Measurements from ENCODE around the gene DNAJC7.

DNA sequence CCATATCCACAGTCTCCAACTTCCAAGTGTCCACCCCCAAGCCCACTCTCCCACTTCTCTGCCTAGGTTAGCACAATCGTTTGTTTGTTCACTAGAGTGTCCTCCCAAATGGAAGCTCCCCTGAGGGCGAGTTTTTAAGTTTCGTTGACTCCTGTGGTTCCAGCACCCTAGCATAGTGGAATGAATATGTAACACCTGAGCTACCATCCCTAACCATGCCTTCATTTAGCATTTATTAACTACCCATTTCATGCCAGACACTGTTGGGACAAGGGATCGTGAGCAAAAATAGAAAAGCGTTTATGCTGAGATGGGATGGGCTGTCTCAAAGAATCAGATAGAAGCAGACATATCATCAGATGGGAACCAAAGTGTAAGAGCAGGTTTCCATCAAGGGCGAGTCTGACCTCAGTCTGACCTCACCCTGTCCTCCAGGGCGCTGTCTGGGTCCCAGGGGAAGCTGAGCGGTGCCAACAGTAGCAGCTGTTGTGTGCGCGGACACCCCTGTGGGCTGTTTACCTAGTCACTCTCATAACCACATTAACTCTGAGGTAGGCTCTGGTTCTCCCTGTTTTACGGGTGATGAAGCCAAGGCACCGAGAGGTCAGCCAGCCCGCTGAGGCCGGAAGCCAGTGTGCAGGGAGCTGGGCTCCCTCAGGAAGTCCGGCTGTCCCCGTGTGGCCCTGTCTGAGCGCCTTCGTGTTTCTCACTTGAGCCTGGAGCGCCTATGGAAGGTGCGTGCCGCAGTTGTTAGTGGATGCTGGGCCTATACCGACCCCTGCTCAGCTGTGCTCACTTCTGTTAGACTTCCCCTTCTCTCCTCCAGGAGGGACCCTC lies 44.5 kb downstream of the DNAJC7 start:
- TF ChIP-seq, protein P1, sequence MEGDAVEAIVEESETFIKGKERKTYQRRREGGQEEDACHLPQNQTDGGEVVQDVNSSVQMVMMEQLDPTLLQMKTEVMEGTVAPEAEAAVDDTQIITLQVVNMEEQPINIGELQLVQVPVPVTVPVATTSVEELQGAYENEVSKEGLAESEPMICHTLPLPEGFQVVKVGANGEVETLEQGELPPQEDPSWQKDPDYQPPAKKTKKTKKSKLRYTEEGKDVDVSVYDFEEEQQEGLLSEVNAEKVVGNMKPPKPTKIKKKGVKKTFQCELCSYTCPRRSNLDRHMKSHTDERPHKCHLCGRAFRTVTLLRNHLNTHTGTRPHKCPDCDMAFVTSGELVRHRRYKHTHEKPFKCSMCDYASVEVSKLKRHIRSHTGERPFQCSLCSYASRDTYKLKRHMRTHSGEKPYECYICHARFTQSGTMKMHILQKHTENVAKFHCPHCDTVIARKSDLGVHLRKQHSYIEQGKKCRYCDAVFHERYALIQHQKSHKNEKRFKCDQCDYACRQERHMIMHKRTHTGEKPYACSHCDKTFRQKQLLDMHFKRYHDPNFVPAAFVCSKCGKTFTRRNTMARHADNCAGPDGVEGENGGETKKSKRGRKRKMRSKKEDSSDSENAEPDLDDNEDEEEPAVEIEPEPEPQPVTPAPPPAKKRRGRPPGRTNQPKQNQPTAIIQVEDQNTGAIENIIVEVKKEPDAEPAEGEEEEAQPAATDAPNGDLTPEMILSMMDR (IDR thresholded peaks at IDR 0.05) = no peak
- TF ChIP-seq POLR2A (IDR thresholded peaks at IDR 0.05; ENCODE audit: low read depth) (no peak), EP300 (IDR thresholded peaks at IDR 0.05) (no peak)

Measured in esophagus muscularis mucosa (tissue), 4 donors.